ENCODE results near the gene ADGRA3.

Gene ADGRA3

DNA sequence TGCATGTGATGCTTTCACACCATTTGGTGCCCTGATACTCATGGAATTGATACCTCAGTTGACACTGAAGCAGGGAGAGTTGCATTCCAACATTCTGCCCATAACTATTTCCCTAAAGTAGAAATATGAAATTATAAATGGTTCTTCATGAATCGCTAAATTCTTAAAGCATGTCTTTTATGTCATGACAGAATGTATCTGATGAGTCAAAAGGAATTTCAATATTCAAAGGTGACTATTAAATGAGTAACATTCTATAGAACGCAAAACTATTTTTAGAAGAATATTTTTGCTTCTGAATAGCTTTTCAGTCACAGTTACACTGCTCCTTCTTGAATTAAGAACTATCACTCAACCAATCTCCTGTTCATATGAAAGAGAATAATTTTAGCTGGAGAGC lies 152.8 kb downstream of the ADGRA3 start:
- H3K4me2 ChIP-seq (ENCODE audit: low read depth, low read length, poor library complexity, severe bottlenecking): no peak overlapping the region
- H3K79me2 ChIP-seq (ENCODE audit: insufficient read depth, low read length): no peaks in the 10 kb centered on the region
- no peaks in the 10 kb centered on the region for H4K20me1 ChIP-seq (ENCODE audit: low read depth, low read length)
- TF ChIP-seq EZH2phosphoT487 (conservative IDR thresholded peaks at IDR 0.05; ENCODE audit: low read length) (no peak), CTCF (IDR thresholded peaks at IDR 0.05; ENCODE audit: insufficient read depth, low read length, poor library complexity, severe bottlenecking) (no peak)
- no peaks in the 10 kb centered on the region for H3K9me2 ChIP-seq (replicated peaks; ENCODE audit: insufficient read depth, low read length)
- H3K9ac ChIP-seq (ENCODE audit: low read length): no peak overlapping the region
- no peak overlapping the region for H3K27ac ChIP-seq (ENCODE audit: low read depth, low read length)
- H3K9me3 ChIP-seq (ENCODE audit: insufficient read depth, low read length): no peaks in the 10 kb centered on the region
- H3F3A ChIP-seq (ENCODE audit: insufficient read depth): no peaks in the 10 kb centered on the region
- no peaks in the 10 kb centered on the region for H3K27me3 ChIP-seq (ENCODE audit: low read length)
- H2AFZ ChIP-seq (ENCODE audit: low read depth, low read length, severe bottlenecking): no peak overlapping the region
- no peak overlapping the region for H3K4me3 ChIP-seq (ENCODE audit: insufficient read depth, low read length, poor library complexity, severe bottlenecking)
- no peaks in the 10 kb centered on the region for H3K36me3 ChIP-seq (ENCODE audit: low read length)

DNA sequence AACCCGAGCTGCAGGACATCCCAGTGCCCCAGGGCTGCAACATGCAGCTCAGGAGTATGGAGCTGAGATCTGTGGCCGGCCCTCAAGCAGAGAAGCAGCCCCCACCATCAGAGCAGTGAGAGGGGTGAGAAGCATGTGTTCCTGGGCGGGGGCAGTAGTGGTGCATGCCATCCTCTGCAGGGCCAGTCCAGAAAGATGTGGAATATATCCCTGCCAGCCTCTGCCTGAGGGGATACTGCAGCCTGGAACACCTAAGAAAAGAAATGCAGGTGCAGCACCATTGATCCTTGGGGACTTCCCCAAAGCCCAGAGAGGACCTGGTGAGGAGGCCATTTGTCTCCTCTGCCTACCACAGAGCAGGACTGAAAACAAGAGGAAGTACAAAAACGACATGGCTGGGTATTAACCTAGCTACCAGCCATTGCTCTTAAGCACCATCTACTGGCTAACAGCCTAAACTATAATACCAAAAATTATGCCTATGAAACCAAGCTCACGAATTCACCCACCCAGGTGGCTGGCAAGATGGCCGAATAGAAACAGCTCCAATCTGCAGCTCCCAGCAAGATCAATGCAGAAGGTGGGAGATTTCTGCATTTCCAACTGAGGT lies 158.8 kb downstream of the ADGRA3 start:
- Histone ChIP-seq H3K79me2 (ENCODE audit: insufficient read depth, low read length) (no peaks in the 10 kb centered on the region), H2AFZ (ENCODE audit: low read depth, low read length, severe bottlenecking) (no peak overlapping the region), H3K4me3 (ENCODE audit: insufficient read depth, low read length, poor library complexity, severe bottlenecking) (no peak overlapping the region), H3K9me3 (ENCODE audit: insufficient read depth, low read length) (no peaks in the 10 kb centered on the region), H3F3A (ENCODE audit: insufficient read depth) (no peaks in the 10 kb centered on the region), H3K36me3 (ENCODE audit: low read length) (no peaks in the 10 kb centered on the region), H3K4me2 (ENCODE audit: low read depth, low read length, poor library complexity, severe bottlenecking) (no peak overlapping the region), H3K27ac (ENCODE audit: low read depth, low read length) (no peak overlapping the region), H3K9ac (ENCODE audit: low read length) (no peak overlapping the region), H3K9me2 (replicated peaks; ENCODE audit: insufficient read depth, low read length) (no peaks in the 10 kb centered on the region), H3K27me3 (ENCODE audit: low read length) (no peaks in the 10 kb centered on the region), H4K20me1 (ENCODE audit: low read depth, low read length) (no peaks in the 10 kb centered on the region)
- no peak for TF ChIP-seq CTCF (IDR thresholded peaks at IDR 0.05; ENCODE audit: insufficient read depth, low read length, poor library complexity, severe bottlenecking)
- TF ChIP-seq EZH2phosphoT487 (conservative IDR thresholded peaks at IDR 0.05; ENCODE audit: low read length): no peak

- no peak overlapping the region for H3K9ac ChIP-seq (ENCODE audit: low read length)
- H4K20me1 ChIP-seq (ENCODE audit: low read depth, low read length): no peaks in the 10 kb centered on the region
- H3K36me3 ChIP-seq (ENCODE audit: low read length): no peaks in the 10 kb centered on the region
- H3K27ac ChIP-seq (ENCODE audit: low read depth, low read length): no peak overlapping the region
- H3K9me3 ChIP-seq (ENCODE audit: insufficient read depth, low read length): no peaks in the 10 kb centered on the region
- no peaks in the 10 kb centered on the region for H3K79me2 ChIP-seq (ENCODE audit: insufficient read depth, low read length)
- no peak overlapping the region for H3K4me2 ChIP-seq (ENCODE audit: low read depth, low read length, poor library complexity, severe bottlenecking)
- no peak overlapping the region for H3K4me3 ChIP-seq (ENCODE audit: insufficient read depth, low read length, poor library complexity, severe bottlenecking)
- no peak overlapping the region for H2AFZ ChIP-seq (ENCODE audit: low read depth, low read length, severe bottlenecking)
- H3K27me3 ChIP-seq (ENCODE audit: low read length): no peaks in the 10 kb centered on the region
- H3F3A ChIP-seq (ENCODE audit: insufficient read depth): no peaks in the 10 kb centered on the region
- no peaks in the 10 kb centered on the region for H3K9me2 ChIP-seq (replicated peaks; ENCODE audit: insufficient read depth, low read length)
- no peak for TF ChIP-seq CTCF (IDR thresholded peaks at IDR 0.05; ENCODE audit: insufficient read depth, low read length, poor library complexity, severe bottlenecking)
- no peak for TF ChIP-seq EZH2phosphoT487 (conservative IDR thresholded peaks at IDR 0.05; ENCODE audit: low read length)
Measured at GRCh38 chr4:22348410-22348809, 167.5 kb downstream of the ADGRA3 start.

All from SU-DHL-6 (cell line).